ENCODE results near the gene BIRC3. TPM values are rescaled to one million over a fixed set of nuclear protein-coding genes. Genes with fewer than 3 reads are reported as not detected.

BIRC3 gene
- total RNA-seq, 1 experiment from 2014 or later, result 65.4 TPM

DNA sequence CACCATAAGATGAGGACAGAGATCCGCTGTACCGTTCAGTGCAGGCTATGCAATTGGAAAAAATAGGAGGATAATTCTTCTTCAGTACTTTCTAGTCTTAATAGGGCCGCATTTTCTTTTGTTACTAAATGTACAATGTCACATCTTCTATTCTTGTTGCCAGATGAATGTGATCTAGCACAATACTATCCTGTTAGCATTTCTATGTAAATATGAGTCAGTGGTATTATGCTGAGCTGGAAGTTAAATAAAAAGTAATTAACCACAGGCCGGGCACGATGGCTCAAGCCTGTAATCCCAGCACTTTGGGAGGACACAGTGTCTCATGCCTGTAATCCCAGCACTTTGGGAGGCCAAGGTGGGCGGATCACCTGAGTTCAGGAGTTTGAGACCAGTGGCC, 24.4 kb upstream of the BIRC3 start:
- intact Hi-C loops (cut with micrococcal nuclease; ENCODE audit: unreplicated experiment) (loop anchor here (5.0 kb wide), 1 partner anchor 374 kb away; no protein-coding TSS in a partner anchor), in situ Hi-C loops (cut with HindIII; ENCODE audit: low pct_unique_long_range_greater_than_20kb, low sequenced_read_pairs) (no loop called here)
- Histone ChIP-seq H3K27ac (ENCODE audit: low read length) (peak overlapping the region; percentile 95), H3K27me3 (ENCODE audit: control insufficient read depth, insufficient read depth, low read length) (no peaks in the 10 kb centered on the region), H3K4me3 (ENCODE audit: low read depth in 2 of 2, low read length in 2 of 2) (no peak overlapping the region), H3K36me3 (ENCODE audit: control insufficient read depth, insufficient read depth, low read length) (no peaks in the 10 kb centered on the region), H3K9me3 (ENCODE audit: control insufficient read depth, insufficient read depth, low read depth, low read length) (no peaks in the 10 kb centered on the region), H3K4me1 (ENCODE audit: control insufficient read depth, insufficient read depth, low read length) (peaks cover 58% of the 10 kb centered on the region)
- CTCF ChIA-PET, result interaction anchor here (0.5 to 2.2 kb wide), 5 partner anchors 13 to 114 kb away, joined by 3 to 9 read pairs (median 6); no protein-coding TSS in a partner anchor
- no TSS peak for BruUV-seq (replicated peaks)
- DNase-seq (ENCODE audit: low read depth, low spot score) (no peak), ATAC-seq (no peak)
- TF ChIP-seq, protein P1, sequence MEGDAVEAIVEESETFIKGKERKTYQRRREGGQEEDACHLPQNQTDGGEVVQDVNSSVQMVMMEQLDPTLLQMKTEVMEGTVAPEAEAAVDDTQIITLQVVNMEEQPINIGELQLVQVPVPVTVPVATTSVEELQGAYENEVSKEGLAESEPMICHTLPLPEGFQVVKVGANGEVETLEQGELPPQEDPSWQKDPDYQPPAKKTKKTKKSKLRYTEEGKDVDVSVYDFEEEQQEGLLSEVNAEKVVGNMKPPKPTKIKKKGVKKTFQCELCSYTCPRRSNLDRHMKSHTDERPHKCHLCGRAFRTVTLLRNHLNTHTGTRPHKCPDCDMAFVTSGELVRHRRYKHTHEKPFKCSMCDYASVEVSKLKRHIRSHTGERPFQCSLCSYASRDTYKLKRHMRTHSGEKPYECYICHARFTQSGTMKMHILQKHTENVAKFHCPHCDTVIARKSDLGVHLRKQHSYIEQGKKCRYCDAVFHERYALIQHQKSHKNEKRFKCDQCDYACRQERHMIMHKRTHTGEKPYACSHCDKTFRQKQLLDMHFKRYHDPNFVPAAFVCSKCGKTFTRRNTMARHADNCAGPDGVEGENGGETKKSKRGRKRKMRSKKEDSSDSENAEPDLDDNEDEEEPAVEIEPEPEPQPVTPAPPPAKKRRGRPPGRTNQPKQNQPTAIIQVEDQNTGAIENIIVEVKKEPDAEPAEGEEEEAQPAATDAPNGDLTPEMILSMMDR (IDR thresholded peaks at IDR 0.05), result no peak
- TF ChIP-seq, protein P2, sequence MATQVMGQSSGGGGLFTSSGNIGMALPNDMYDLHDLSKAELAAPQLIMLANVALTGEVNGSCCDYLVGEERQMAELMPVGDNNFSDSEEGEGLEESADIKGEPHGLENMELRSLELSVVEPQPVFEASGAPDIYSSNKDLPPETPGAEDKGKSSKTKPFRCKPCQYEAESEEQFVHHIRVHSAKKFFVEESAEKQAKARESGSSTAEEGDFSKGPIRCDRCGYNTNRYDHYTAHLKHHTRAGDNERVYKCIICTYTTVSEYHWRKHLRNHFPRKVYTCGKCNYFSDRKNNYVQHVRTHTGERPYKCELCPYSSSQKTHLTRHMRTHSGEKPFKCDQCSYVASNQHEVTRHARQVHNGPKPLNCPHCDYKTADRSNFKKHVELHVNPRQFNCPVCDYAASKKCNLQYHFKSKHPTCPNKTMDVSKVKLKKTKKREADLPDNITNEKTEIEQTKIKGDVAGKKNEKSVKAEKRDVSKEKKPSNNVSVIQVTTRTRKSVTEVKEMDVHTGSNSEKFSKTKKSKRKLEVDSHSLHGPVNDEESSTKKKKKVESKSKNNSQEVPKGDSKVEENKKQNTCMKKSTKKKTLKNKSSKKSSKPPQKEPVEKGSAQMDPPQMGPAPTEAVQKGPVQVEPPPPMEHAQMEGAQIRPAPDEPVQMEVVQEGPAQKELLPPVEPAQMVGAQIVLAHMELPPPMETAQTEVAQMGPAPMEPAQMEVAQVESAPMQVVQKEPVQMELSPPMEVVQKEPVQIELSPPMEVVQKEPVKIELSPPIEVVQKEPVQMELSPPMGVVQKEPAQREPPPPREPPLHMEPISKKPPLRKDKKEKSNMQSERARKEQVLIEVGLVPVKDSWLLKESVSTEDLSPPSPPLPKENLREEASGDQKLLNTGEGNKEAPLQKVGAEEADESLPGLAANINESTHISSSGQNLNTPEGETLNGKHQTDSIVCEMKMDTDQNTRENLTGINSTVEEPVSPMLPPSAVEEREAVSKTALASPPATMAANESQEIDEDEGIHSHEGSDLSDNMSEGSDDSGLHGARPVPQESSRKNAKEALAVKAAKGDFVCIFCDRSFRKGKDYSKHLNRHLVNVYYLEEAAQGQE (IDR thresholded peaks at IDR 0.05; ENCODE audit: insufficient read depth in 1 of 2, low read depth in 2 of 2, low read length in 1 of 2), result no peak
- TF ChIP-seq POLR2AphosphoS5 (IDR thresholded peaks at IDR 0.05; ENCODE audit: low read depth, low read length), result no peak
- TF ChIP-seq SIN3A (IDR thresholded peaks at IDR 0.05; ENCODE audit: borderline replicate concordance, insufficient read depth, low read depth, low read length), result no peak
- no peak for TF ChIP-seq TCF7L2 (IDR thresholded peaks at IDR 0.05; ENCODE audit: low read depth, low read length)
- POLR2A ChIA-PET, result interaction anchor here (0.6 kb wide), 1 partner anchor 26 kb away, joined by 11 read pairs; no protein-coding TSS in a partner anchor

DNA sequence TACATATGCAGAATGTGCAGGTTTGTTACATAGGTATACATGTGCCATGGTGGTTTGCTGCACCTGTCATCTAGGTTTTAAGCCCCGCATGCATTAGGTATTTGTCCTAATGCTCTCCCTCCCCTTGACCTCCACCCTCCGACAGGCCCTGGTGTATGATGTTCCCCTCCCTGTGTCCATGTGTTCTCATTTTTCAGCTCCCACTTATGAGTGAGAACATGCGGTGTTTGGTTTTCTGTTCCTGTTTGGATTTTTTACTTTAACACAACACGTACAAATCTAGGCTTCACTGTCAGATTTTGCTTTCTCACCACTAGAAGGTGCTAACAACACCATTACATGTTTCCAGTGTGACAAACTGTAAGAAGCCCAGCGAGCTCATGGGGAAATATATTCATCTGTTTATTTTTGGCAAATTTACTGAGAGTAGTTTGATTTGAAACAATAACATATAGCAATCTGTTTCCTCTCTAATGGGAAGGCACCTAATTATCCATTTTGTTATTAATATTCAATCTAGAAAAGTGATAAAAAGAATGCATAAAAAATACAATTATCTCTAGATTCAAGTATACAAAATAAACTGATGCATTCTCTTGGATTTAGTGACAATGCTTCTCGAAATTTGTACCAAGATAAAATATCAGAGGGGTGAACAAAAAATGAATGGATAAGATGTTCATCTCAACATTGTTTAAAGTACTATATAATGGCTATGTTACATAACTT, 23.2 kb upstream of the BIRC3 start:
- Histone ChIP-seq H3K4me1 (ENCODE audit: control insufficient read depth, insufficient read depth, low read length) (peaks cover 48% of the 10 kb centered on the region), H3K4me3 (ENCODE audit: low read depth in 2 of 2, low read length in 2 of 2) (no peak overlapping the region), H3K27me3 (ENCODE audit: control insufficient read depth, insufficient read depth, low read length) (no peaks in the 10 kb centered on the region), H3K36me3 (ENCODE audit: control insufficient read depth, insufficient read depth, low read length) (no peaks in the 10 kb centered on the region), H3K27ac (ENCODE audit: low read length) (peak overlapping the region; percentile 95), H3K9me3 (ENCODE audit: control insufficient read depth, insufficient read depth, low read depth, low read length) (no peaks in the 10 kb centered on the region)
- ChIA-PET CTCF (interaction anchor here (0.6 to 2.2 kb wide), 9 partner anchors 12 to 372 kb away, joined by 3 to 9 read pairs (median 4); no protein-coding TSS in a partner anchor), POLR2A (interaction anchor here (0.7 kb wide), 1 partner anchor 51 kb away, joined by 3 read pairs; no protein-coding TSS in a partner anchor)
- ATAC-seq, result peak; percentile 77
- BruUV-seq (replicated peaks), result no TSS peak
- intact Hi-C loops (cut with micrococcal nuclease; ENCODE audit: unreplicated experiment), result loop anchor here (2.0 to 5.0 kb wide), 2 partner anchors 23 to 373 kb away; partner anchors contain the start of gene BIRC3
- TF ChIP-seq TCF7L2 (IDR thresholded peaks at IDR 0.05; ENCODE audit: low read depth, low read length), result no peak
- TF ChIP-seq, protein P1 (IDR thresholded peaks at IDR 0.05), result peak; percentile 93
- in situ Hi-C loops (cut with HindIII; ENCODE audit: low pct_unique_long_range_greater_than_20kb, low sequenced_read_pairs), result no loop called here
- DNase-seq (ENCODE audit: low read depth, low spot score), result peak; percentile 69
